IMR-90 (cell line): ENCODE results near the gene AIFM2. TPM values are rescaled to one million over a fixed set of nuclear protein-coding genes. Genes with fewer than 3 reads are reported as not detected.

ENCODE experiments used
- ATAC-seq: fragments of 200-7000 bp; cut with Tn5 transposase; 2 replicates; pipeline ENCODE4 v1.9.1; 2020; ENCODE audit warnings: low read depth, mild to moderate bottlenecking, moderate library complexity
- BruUV-seq: library from RNA; stranded (reverse); fragments of 400-500 nt; replicated peaks from 2 replicates; lab custom pipeline; 2021; lab: Mats Ljungman, UMichigan
- CTCF ChIA-PET: fragments of 300-600 bp; formaldehyde crosslinking; extraction: SDS; loops from one replicate; lab custom pipeline; 2021; ENCODE audit warnings: antibody characterized with exemption; lab: Yijun Ruan, JAX
- POLR2A ChIA-PET: fragments of 300-600 bp; sonication (Branson Sonifier 250); formaldehyde crosslinking; loops from one replicate; lab custom pipeline; 2022; ENCODE audit warnings: antibody characterized with exemption; ENCODE audit not compliant: unreplicated experiment; lab: Charles Lee
- DNase-seq: peaks from one replicate; pipeline ENCODE4 v3.0.0; 2013
- H2AFZ ChIP-seq: replicated peaks from 2 replicates; pipeline ENCODE3; 2013; ENCODE audit warnings: low read length, mild to moderate bottlenecking; ENCODE audit not compliant: poor library complexity
- H2AK5ac ChIP-seq: 2 replicates; pipeline ENCODE4 v1.6.1; 2013; ENCODE audit warnings: low read depth, low read length, inconsistent platforms
- H2AK9ac ChIP-seq: replicated peaks from 2 replicates; pipeline ENCODE3; 2013; ENCODE audit warnings: mild to moderate bottlenecking, low read depth, low read length, moderate library complexity; ENCODE audit not compliant: poor library complexity
- H2BK120ac ChIP-seq: 2 replicates; pipeline ENCODE4 v1.6.1; 2013; ENCODE audit warnings: low read depth, low read length, inconsistent platforms
- H2BK15ac ChIP-seq: 3 replicates; pipeline ENCODE4 v1.6.1; 2013; ENCODE audit warnings: low read depth, low read length, inconsistent platforms
- H2BK20ac ChIP-seq: 2 replicates; pipeline ENCODE4 v1.6.1; 2013; ENCODE audit warnings: low read depth, mild to moderate bottlenecking, inconsistent platforms, low read length, moderate library complexity
- H2BK5ac ChIP-seq: 2 replicates; pipeline ENCODE4 v1.6.1; 2013; ENCODE audit warnings: mild to moderate bottlenecking, low read depth, low read length, inconsistent platforms; ENCODE audit not compliant: poor library complexity, severe bottlenecking
- H3K14ac ChIP-seq: replicated peaks from 2 replicates; pipeline ENCODE4 v1.6.1; 2013; ENCODE audit warnings: low read depth, low read length, inconsistent platforms
- H3K18ac ChIP-seq: 2 replicates; pipeline ENCODE4 v1.6.1; 2013; ENCODE audit warnings: low read depth, low read length, control low read depth
- H3K23ac ChIP-seq: 2 replicates; pipeline ENCODE4 v1.6.1; 2013; ENCODE audit warnings: low read depth, low read length, inconsistent platforms
- H3K27ac ChIP-seq: 2 replicates; pipeline ENCODE4 v1.5.1; 2013; ENCODE audit warnings: mild to moderate bottlenecking, control low read depth, low read length; ENCODE audit not compliant: insufficient read depth
- H3K27me3 ChIP-seq: 2 replicates; pipeline ENCODE4 v1.6.1; 2013; ENCODE audit warnings: low read length; ENCODE audit not compliant: control insufficient read depth, insufficient read depth
- H3K36me3 ChIP-seq: 2 replicates; pipeline ENCODE4 v1.6.1; 2013; ENCODE audit warnings: low read length, mixed read lengths; ENCODE audit not compliant: control insufficient read depth, insufficient read depth
- H3K4ac ChIP-seq: 2 replicates; pipeline ENCODE4 v1.6.1; 2013; ENCODE audit warnings: low read depth, low read length, inconsistent platforms
- H3K4me1 ChIP-seq: 2 replicates; pipeline ENCODE4 v1.6.1; 2013; ENCODE audit warnings: low read length, mixed read lengths; ENCODE audit not compliant: control insufficient read depth, insufficient read depth
- H3K4me2 ChIP-seq: 2 replicates; pipeline ENCODE4 v1.6.1; 2013; ENCODE audit warnings: low read depth, mild to moderate bottlenecking, control low read depth, low read length, moderate library complexity
- H3K4me3 ChIP-seq: 2 replicates; pipeline ENCODE4 v1.5.1; 2013; ENCODE audit warnings: low read depth, mild to moderate bottlenecking, control low read depth, low read length, moderate library complexity; ENCODE audit not compliant: insufficient read depth
- H3K56ac ChIP-seq: 2 replicates; pipeline ENCODE4 v1.6.1; 2013; ENCODE audit warnings: low read length, inconsistent platforms; ENCODE audit not compliant: insufficient read depth; ENCODE audit errors: extremely low read depth
- H3K79me1 ChIP-seq, 2 experiments: 2 replicates each; pipeline ENCODE4 v1.6.1; 2013; ENCODE audit warnings: low read length in 2 of 2, inconsistent platforms in 1 of 2, low read depth in 1 of 2
- H3K9ac ChIP-seq: 2 replicates; pipeline ENCODE4 v1.6.1; 2013; ENCODE audit warnings: low read depth, low read length, control low read depth
- H3K9me1 ChIP-seq: 2 replicates; pipeline ENCODE4 v1.6.1; 2013; ENCODE audit warnings: low read length, inconsistent platforms; ENCODE audit not compliant: insufficient read depth
- H3K9me3 ChIP-seq: 2 replicates; pipeline ENCODE4 v1.6.1; 2013; ENCODE audit warnings: low read length; ENCODE audit not compliant: control insufficient read depth, insufficient read depth
- H4K20me1 ChIP-seq: 2 replicates; pipeline ENCODE4 v1.6.1; 2013; ENCODE audit warnings: low read length, inconsistent platforms; ENCODE audit not compliant: insufficient read depth
- H4K5ac ChIP-seq: 2 replicates; pipeline ENCODE4 v1.6.1; 2013; ENCODE audit warnings: mild to moderate bottlenecking, low read depth, low read length, control low read depth
- H4K8ac ChIP-seq, 2 experiments: 2 replicates each; pipeline ENCODE4 v1.6.1; 2013; ENCODE audit warnings: low read depth in 2 of 2, low read length in 2 of 2, control low read depth in 1 of 2, inconsistent platforms in 1 of 2
- H4K91ac ChIP-seq: 2 replicates; pipeline ENCODE4 v1.6.1; 2013; ENCODE audit warnings: low read depth, low read length, inconsistent platforms; ENCODE audit not compliant: insufficient read depth
- BHLHE40 ChIP-seq: fragments of 150-350 bp; IDR thresholded peaks from 2 replicates; pipeline ENCODE4 v1.6.1; 2016; ENCODE audit warnings: mild to moderate bottlenecking, low read depth, low read length
- CEBPB ChIP-seq: IDR thresholded peaks from 2 replicates; pipeline ENCODE4 v1.6.1; 2012; ENCODE audit warnings: low read depth, low read length, improper control_type of control experiment
- CHD1 ChIP-seq: IDR thresholded peaks from 2 replicates; pipeline ENCODE4 v1.6.1; 2012; ENCODE audit warnings: low read depth, low read length, improper control_type of control experiment
- CTCF ChIP-seq: conservative IDR thresholded peaks from 2 replicates; pipeline ENCODE4 v1.5.1; 2012; ENCODE audit warnings: mild to moderate bottlenecking, low read depth, low read length, improper control_type of control experiment
- MXI1 ChIP-seq: IDR thresholded peaks from 2 replicates; pipeline ENCODE4 v1.6.1; 2012; ENCODE audit warnings: low read depth, mild to moderate bottlenecking, low read length, moderate library complexity, borderline replicate concordance
- NFE2L2 ChIP-seq: fragments of 150-350 bp; IDR thresholded peaks from 2 replicates; pipeline ENCODE4 v1.6.1; 2016; ENCODE audit warnings: low read depth, mild to moderate bottlenecking, low read length
- RAD21 ChIP-seq: IDR thresholded peaks from 2 replicates; pipeline ENCODE4 v1.6.1; 2012; ENCODE audit warnings: low read length, improper control_type of control experiment
- RCOR1 ChIP-seq: IDR thresholded peaks from 2 replicates; pipeline ENCODE4 v1.6.1; 2012; ENCODE audit warnings: mild to moderate bottlenecking, low read length, improper control_type of control experiment; ENCODE audit not compliant: insufficient replicate concordance
- RFX5 ChIP-seq: IDR thresholded peaks from 2 replicates; pipeline ENCODE4 v1.8.0; 2012; ENCODE audit warnings: low read depth, mild to moderate bottlenecking, low read length, moderate library complexity
- SMC3 ChIP-seq: fragments of 150-350 bp; IDR thresholded peaks from 2 replicates; pipeline ENCODE4 v1.6.1; 2016; ENCODE audit warnings: low read depth, mild to moderate bottlenecking, antibody characterized with exemption, low read length, moderate library complexity
- USF2 ChIP-seq: fragments of 150-350 bp; IDR thresholded peaks from 2 replicates; pipeline ENCODE4 v1.6.1; 2017; ENCODE audit warnings: mild to moderate bottlenecking, antibody characterized with exemption, low read length, low read depth
- WGBS, 2 experiments: methylation state at CpG; one replicate each; pipeline versions ENCODE4 v1.1.5 to v1.1.7; 2013; ENCODE audit warnings: missing lambda C conversion rate in 2 of 2; ENCODE audit not compliant: insufficient read length in 1 of 2; ENCODE audit errors: extremely low coverage in 2 of 2; 5-methylcytosine and 5-hydroxymethylcytosine counted together
- dilution Hi-C: fragments of 300-500 bp; cut with HindIII; formaldehyde crosslinking; loops from one replicate; pipeline ENCODE4 v1.14.3; 2018; ENCODE audit warnings: low sequenced_read_pairs; ENCODE audit not compliant: unreplicated experiment
- in situ Hi-C: fragments of 300-500 bp; cut with MboI; formaldehyde crosslinking; loops from 3 replicates; pipeline ENCODE4 v1.14.3; 2019; ENCODE audit warnings: low sequenced_read_pairs, inconsistent platforms, mixed read lengths
- intact Hi-C: fragments of 100-400 bp; cut with micrococcal nuclease; formaldehyde crosslinking; loops from 2 replicates; pipeline ENCODE4 v1.10.0; 2022
- polyA plus RNA-seq, 3 experiments: library from polyadenylated mRNA; depleted of rRNA; stranded (reverse); fragments of >200 nt; gene quantifications; 2 replicates each; pipeline ENCODE4 v1.2.3, GENCODE V29; 2012; ENCODE audit warnings: low replicate concordance in 1 of 3
- total RNA-seq: library from RNA; depleted of rRNA; stranded (reverse); fragments of >200 nt; gene quantifications from 2 replicates; pipeline ENCODE4 v1.2.3, GENCODE V29; 2012

AIFM2 gene
- total and polyA plus RNA-seq, 2 of the 4 experiments (the other 2 are of a cell fraction), result 2.0 to 4.6 TPM

GRCh38 chr10:70175516-70175915, 42.9 kb upstream of the AIFM2 start:
- no peak overlapping the region for H2AK5ac ChIP-seq
- ChIA-PET CTCF (no interaction called here), POLR2A (no interaction called here)
- peaks cover 8% of the 10 kb centered on the region for H3K4me1 ChIP-seq
- no peak overlapping the region for H3K14ac ChIP-seq
- peaks cover 5 to 8% of the 10 kb centered on the region in 2 experiments for H3K79me1 ChIP-seq
- ATAC-seq (no peak), DNase-seq (no peak)
- H4K91ac ChIP-seq, result no peak overlapping the region
- no peak overlapping the region for H3K4me3 ChIP-seq
- H3K23ac ChIP-seq, result no peak overlapping the region; the same call in 1 of the 2 replicates
- WGBS, 2 experiments, result 83% methylated on average over 1 of the region's 3 CpGs; no CpG with 5 or more reads in 1 of the 2 experiments
- no TSS peak for BruUV-seq
- H3K9ac ChIP-seq, result no peak overlapping the region
- H4K20me1 ChIP-seq, result no peaks in the 10 kb centered on the region
- no peak overlapping the region for H3K18ac ChIP-seq
- H3K56ac ChIP-seq, result no peak overlapping the region
- no peak overlapping the region for H4K8ac ChIP-seq
- H3K9me3 ChIP-seq, result peaks cover 7% of the 10 kb centered on the region
- in situ Hi-C loops (no loop called here), dilution Hi-C loops (no loop called here), intact Hi-C loops (no loop called here)
- H4K5ac ChIP-seq, result no peak overlapping the region
- H3K36me3 ChIP-seq, result no peaks in the 10 kb centered on the region
- H2BK120ac ChIP-seq, result no peak overlapping the region
- H3K4ac ChIP-seq, result no peak overlapping the region
- no peak overlapping the region for H2BK20ac ChIP-seq
- H2BK5ac ChIP-seq, result no peak overlapping the region
- H3K27ac ChIP-seq, result no peak overlapping the region
- peaks cover 16% of the 10 kb centered on the region for H3K9me1 ChIP-seq
- no peaks in the 10 kb centered on the region for H3K27me3 ChIP-seq
- H2BK15ac ChIP-seq, result no peak overlapping the region
- H3K4me2 ChIP-seq, result no peak overlapping the region
- TF ChIP-seq USF2 (no peak), CEBPB (no peak), CHD1 (no peak), BHLHE40 (no peak), RFX5 (no peak), CTCF (no peak), RAD21 (no peak), MXI1 (no peak), SMC3 (no peak), RCOR1 (no peak), NFE2L2 (no peak)
- peak overlapping the region; percentile 23 for H2AFZ ChIP-seq
- H2AK9ac ChIP-seq, result no peak overlapping the region
